HK-2 (cell line): ENCODE data around the gene SRGAP2C.
"Not testable (repeated sequence)": the region's sequence is repeated elsewhere in the genome, so short reads cannot be mapped to it uniquely, and the experiment has no call there.

Experiments
- DNase-seq: peaks from one replicate; pipeline ENCODE4 v3.0.0-alpha.2; 2018; ENCODE audit not compliant: unreplicated experiment

Gene SRGAP2C

GRCh38 chr1:121227544-121228330, 43.0 kb downstream of the SRGAP2C start:
- not testable (repeated sequence) for DNase-seq

DNA sequence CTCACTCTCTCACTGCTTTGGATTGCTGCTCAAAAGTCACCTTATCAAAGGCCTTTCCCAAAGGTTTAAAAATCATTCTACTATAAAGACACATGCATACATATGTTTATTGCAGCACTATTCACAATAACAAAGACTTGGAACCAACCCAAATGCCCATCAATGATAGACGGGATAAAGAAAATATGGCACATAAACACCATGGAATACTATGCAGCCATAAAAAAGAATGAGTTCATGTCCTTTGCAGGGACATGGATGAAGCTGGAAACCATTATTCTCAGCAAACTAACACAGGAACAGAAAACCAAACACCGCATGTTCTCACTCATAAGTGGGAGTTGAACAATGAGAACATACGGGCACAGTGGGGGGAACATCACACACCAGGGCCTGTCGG, 45.9 kb downstream of the SRGAP2C start:
- not testable (repeated sequence) for DNase-seq

DNA sequence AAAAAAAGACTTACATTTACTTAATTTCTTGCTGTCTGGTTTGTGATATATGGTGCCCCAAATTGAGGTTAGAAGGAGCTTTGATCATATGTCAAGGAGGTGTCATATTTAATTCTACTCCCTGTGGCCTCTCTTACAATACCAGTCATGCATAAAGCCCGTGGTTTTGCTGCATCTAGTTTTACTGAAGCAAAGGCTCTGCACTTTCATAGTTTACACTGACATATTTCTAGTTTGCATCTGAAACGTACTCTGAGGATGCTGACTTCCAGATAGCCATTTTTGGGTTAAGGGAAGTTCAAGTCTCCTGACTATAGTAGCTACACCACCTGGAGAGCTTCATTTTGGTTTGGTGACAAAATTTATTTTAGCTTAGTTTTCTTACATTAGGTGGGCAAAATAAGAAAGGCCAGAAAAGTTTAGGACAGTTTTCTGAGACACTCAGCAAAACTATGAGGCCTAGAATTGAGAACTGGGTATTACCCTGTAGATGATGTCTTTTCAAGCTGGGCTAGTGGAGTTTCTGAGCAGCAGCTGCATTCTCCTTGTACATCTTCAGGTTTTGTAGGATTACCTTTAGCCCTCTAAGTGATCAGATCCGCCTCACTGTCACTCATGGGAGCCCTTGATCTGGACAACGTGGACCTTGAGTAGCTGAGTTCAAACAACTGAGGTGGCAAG, 47.8 kb downstream of the SRGAP2C start:
- not testable (repeated sequence) for DNase-seq

- not testable (repeated sequence) for DNase-seq
These were observed 49.5 kb downstream of the SRGAP2C start for GRCh38 chr1:121234090-121234759.

GRCh38 chr1:121238384-121238783, 53.6 kb downstream of the SRGAP2C start:
- not testable (repeated sequence) for DNase-seq

DNA sequence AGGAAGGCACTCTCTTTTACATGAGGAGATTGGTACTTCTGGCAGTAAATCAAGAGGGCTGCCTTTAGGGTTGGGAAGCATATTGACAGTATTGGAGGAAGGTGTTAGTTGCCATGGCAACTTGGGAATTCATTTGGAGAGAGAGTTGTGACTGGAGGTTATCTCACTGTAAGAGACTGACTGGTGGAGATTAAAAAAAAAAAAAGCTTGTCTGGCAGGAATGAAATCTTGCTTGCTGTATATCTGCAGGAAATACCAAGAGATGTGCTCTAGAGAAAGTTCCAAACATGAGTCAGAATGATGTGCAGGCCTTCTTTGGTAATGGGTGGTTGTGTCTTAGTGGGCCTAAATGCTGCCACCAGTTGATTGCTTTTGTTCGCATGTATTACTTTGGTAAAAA, 59.1 kb downstream of the SRGAP2C start:
- not testable (repeated sequence) for DNase-seq

GRCh38 chr1:121246399-121246798, 61.6 kb downstream of the SRGAP2C start:
- not testable (repeated sequence) for DNase-seq

GRCh38 chr1:121252656-121253055, 67.9 kb downstream of the SRGAP2C start:
- DNase-seq: not testable (repeated sequence)

DNA sequence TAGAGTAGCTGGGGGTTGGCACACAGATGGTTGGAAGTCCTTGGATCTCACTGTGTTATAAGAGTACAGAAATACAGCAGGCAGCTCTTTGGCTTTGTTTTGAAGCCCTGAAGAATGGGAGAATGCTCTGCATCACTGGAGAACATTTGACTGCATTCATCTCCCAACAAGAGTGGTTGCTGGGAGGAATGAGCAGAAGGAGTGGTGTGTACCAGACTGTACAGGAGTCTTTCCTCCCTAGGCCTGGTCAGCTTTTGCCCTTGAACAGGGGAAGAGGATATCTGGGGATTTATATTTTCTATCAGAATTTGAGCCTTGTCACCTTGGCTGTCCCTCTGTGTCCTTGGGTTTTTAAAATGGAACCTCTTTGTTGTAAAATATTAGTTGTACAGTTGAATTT, 69.8 kb downstream of the SRGAP2C start:
- not testable (repeated sequence) for DNase-seq

DNA sequence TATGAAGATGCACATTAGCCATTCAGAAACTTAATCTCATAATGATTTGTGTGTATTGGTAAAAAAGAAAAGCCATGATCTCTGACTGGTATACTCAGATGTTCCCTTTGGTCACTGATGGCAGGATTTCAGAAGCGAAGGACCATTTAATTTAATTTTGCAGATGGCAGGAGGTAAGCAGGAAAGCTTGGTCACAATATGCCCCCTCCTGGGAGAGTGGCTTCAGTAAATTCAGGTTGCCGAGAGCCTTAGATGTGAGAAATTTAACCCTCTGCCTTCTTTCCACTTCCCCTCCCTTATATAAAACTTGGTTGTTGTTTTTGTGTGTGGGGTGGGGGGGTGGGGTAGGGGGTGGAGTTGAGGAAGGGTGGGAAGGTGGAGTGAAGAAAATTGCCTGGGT, 72.9 kb downstream of the SRGAP2C start:
- DNase-seq: not testable (repeated sequence)

DNA sequence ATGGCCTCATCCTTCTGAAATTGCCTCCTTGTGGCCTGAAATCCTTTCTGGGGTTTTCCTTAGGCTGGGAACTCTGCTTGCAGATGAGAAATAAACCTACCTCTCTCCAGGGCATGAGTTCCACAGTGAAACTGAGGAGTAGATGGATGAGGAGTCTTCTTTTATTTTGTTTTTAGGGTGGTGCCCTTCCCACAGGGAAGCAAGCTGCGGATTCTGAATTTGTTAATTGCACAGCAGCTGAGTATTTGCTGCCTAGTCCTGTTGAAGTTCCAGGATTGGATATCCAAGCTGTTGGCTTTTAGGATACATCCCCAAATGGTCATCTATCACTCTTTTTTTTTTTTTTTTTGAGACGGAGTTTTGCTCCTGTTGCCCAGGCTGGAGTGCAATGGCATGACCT, 73.4 kb downstream of the SRGAP2C start:
- DNase-seq: not testable (repeated sequence)

DNA sequence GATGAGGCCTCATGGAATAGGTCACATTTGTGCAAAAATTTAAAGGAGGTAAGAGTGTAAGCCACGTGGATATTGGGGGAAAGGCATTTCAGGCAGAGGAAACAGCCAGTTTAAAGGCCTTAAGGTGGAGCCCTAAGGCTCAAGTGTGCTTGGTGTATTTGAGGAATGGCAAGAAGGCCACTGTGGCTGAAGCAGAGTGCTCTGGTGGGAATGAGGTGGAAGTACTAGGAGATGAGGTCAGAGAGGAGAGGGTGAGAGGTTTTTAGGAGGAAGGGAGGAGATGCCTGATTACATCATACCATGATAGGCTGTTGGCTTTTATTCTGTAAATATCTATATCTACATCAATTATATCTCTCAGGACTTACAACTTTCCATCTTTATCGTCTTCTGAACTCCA, 75.4 kb downstream of the SRGAP2C start:
- DNase-seq: not testable (repeated sequence)

DNA sequence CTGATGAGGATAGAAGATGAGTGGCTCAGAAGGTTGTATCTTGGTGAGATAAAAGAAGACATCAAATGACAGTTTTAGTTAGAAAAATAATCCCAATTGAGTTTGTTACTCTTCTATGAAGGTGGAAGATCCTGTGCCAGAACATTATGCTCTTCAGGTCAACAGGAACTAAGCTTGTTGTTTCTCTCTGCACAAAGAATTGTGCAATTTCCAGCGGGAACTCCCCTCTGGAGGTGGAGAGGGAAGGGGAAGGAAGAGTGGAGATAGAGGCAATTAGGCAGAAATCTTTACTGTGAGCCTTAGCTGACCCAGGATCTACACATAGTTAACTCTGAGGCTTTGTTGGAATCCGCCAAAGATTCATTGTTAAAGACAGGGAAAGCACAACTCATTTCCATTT, 77.4 kb downstream of the SRGAP2C start:
- DNase-seq: not testable (repeated sequence)

- not testable (repeated sequence) for DNase-seq
These were observed 79.0 kb downstream of the SRGAP2C start for GRCh38 chr1:121263789-121264244.

- not testable (repeated sequence) for DNase-seq
These were observed 82.3 kb downstream of the SRGAP2C start for GRCh38 chr1:121267072-121267471.

- DNase-seq: not testable (repeated sequence)
These were observed 84.5 kb downstream of the SRGAP2C start for GRCh38 chr1:121269309-121269708.

GRCh38 chr1:121269973-121270372, 85.2 kb downstream of the SRGAP2C start:
- DNase-seq: not testable (repeated sequence)

GRCh38 chr1:121271143-121271715, 86.5 kb downstream of the SRGAP2C start:
- not testable (repeated sequence) for DNase-seq

DNA sequence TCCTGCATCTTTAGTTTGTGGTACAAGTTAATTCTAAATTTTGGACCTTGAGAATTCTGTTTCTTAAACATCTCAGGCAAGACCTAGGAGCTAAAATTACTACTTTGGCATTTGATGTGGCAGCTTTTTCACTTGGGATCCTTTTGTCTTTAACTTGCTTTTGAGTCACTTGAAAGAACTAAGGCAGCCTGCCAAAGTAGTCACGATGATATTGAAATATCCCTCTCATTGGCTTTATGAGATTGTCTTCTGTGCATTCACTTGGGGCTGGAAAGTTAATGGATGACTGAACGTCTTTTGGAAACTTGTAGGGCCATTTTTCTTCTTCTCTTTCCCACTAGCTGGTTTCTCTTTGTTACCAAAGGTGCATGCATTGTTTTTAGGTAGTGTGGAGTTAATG, 90.7 kb downstream of the SRGAP2C start:
- DNase-seq: not testable (repeated sequence)

GRCh38 chr1:121278202-121278601, 93.4 kb downstream of the SRGAP2C start:
- not testable (repeated sequence) for DNase-seq

DNA sequence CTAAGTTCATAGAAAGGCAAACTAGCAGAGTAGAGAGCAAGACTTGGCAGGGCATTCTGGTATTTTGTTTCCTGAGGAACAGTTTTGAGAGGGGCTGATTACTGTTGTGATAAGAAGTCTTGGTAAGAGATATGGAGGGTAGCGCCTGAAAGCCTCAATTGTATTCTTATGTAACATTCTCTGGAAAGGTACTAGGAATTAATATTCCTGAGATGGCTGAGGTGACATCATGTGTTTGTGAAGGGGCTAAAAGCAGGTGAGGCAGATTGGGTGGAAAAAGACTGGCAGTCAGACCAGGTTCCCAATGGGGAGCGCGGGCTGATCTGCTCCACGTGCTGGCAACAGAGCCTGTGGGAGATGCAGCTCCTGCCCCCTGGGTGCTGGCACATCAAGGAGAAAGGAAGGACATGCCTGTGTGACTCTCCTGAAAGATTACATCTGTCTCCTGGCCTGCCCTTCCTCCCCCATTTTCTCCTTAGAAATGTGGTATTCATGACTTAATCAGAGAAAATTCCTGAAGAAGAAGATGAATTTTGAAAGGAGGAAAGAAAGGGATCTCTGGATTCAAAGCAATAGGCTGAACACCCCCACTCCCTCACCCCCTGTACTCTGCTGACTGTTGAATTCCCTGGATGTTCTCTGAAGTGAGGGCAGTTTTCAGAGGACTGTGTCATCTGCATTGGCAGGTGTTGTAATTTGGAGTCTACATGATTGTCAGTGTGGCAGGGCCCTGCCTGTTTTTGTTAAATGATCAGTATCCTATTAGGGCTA, 94.2 kb downstream of the SRGAP2C start:
- DNase-seq: not testable (repeated sequence)
